Endothelial cell of umbilical vein (primary cell): ENCODE measurements around the gene C20orf202. TPM values are rescaled to one million over a fixed set of nuclear protein-coding genes. Genes with fewer than 3 reads are reported as not detected.

Source experiments
- BruUV-seq: library from RNA; stranded (reverse); fragments of 400-500 nt; replicated peaks from 2 replicates; lab custom pipeline; 2021; lab: Mats Ljungman, UMichigan
- CTCF ChIA-PET: fragments of 300-600, 350-600 bp; sonication (Branson Sonifier 250); formaldehyde crosslinking; loops from one replicate; lab custom pipeline; 2021; ENCODE audit warnings: antibody characterized with exemption, inconsistent platforms; lab: Charles Lee
- POLR2A ChIA-PET: fragments of 300-600, 350-600 bp; sonication (Branson Sonifier 250); formaldehyde crosslinking; loops from one replicate; lab custom pipeline; 2021; ENCODE audit warnings: antibody characterized with exemption, inconsistent platforms; lab: Charles Lee
- DNase-seq: peaks from one replicate; pipeline ENCODE4 v3.0.0-alpha.2; 2011; ENCODE audit warnings: low read depth, low spot score
- FAIRE-seq: peaks from 2 replicates; lab custom pipeline; 2011; peaks lifted over from hg19 to GRCh38; lab: Jason Lieb, UNC
- H2AFZ ChIP-seq: 2 replicates; pipeline ENCODE4 v1.6.0; 2012; ENCODE audit warnings: low read depth, low read length, control low read depth, inconsistent platforms
- H3K27ac ChIP-seq: 2 replicates; pipeline ENCODE4 v1.5.1; 2011; ENCODE audit warnings: low read depth, mild to moderate bottlenecking, control low read depth, low read length, moderate library complexity; ENCODE audit not compliant: insufficient read depth
- H3K27me3 ChIP-seq, 2 experiments: 2 replicates each; pipeline versions ENCODE4 v1.6.0 to v1.6.1; 2011; ENCODE audit warnings: low read length in 2 of 2, mixed read lengths in 1 of 2; ENCODE audit not compliant: control insufficient read depth in 2 of 2, insufficient read depth in 2 of 2
- H3K36me3 ChIP-seq, 2 experiments: 2 replicates in 1 of 2; 3 replicates in 1 of 2; pipeline ENCODE4 v1.5.1; 2011; ENCODE audit warnings: low read length in 2 of 2, mild to moderate bottlenecking in 1 of 2, moderate library complexity in 1 of 2; ENCODE audit not compliant: control insufficient read depth in 2 of 2, insufficient read depth in 2 of 2; ENCODE audit errors: extremely low read depth in 1 of 2
- H3K4me1 ChIP-seq: 3 replicates; pipeline ENCODE4 v1.5.1; 2011; ENCODE audit warnings: mild to moderate bottlenecking, low read length; ENCODE audit not compliant: control insufficient read depth, insufficient read depth; ENCODE audit errors: extremely low read depth
- H3K4me2 ChIP-seq: 2 replicates; pipeline ENCODE4 v1.6.1; 2011; ENCODE audit warnings: low read length, control low read depth, mixed read lengths; ENCODE audit not compliant: insufficient read depth
- H3K4me3 ChIP-seq, 3 experiments: fragments of 200-600 bp in 1 of 3; sonication (generic), shearing (Covaris generic) in 1 of 3; replicated peaks in 1 of 3; 2 replicates each; pipeline ENCODE4 v1.5.1; 2011 to 2016; ENCODE audit warnings: control low read depth in 3 of 3, low read length in 3 of 3, mild to moderate bottlenecking in 2 of 3, inconsistent platforms in 1 of 3, low read depth in 1 of 3, moderate library complexity in 1 of 3; ENCODE audit not compliant: insufficient read depth in 1 of 3
- H3K79me2 ChIP-seq: 2 replicates; pipeline ENCODE4 v1.6.0; 2012; ENCODE audit warnings: low read length, inconsistent platforms; ENCODE audit not compliant: control insufficient read depth, insufficient read depth
- H3K9ac ChIP-seq: replicated peaks from 2 replicates; pipeline ENCODE3; 2011; ENCODE audit warnings: low read length, control low read depth; ENCODE audit not compliant: insufficient read depth; ENCODE audit errors: extremely low read depth
- H3K9me1 ChIP-seq: replicated peaks from 3 replicates; pipeline ENCODE4 v1.6.0; 2011; ENCODE audit warnings: mild to moderate bottlenecking, low read length; ENCODE audit not compliant: control insufficient read depth, insufficient read depth; ENCODE audit errors: extremely low read depth
- H3K9me3 ChIP-seq: replicated peaks from 2 replicates; pipeline ENCODE4 v1.5.1; 2012; ENCODE audit warnings: low read length, inconsistent platforms; ENCODE audit not compliant: control insufficient read depth, insufficient read depth
- H4K20me1 ChIP-seq: replicated peaks from 2 replicates; pipeline ENCODE3; 2011; ENCODE audit warnings: mild to moderate bottlenecking, low read length; ENCODE audit not compliant: control insufficient read depth, insufficient read depth; ENCODE audit errors: extremely low read depth
- CTCF ChIP-seq, 2 donors: IDR thresholded peaks; 1 replicate in 1 of 2; 2 replicates in 1 of 2; pipeline ENCODE4 v1.5.1; 2011; ENCODE audit warnings: low read length in 2 of 2, mild to moderate bottlenecking in 2 of 2, moderate library complexity in 2 of 2, control low read depth in 1 of 2, inconsistent platforms in 1 of 2, low read depth in 1 of 2; ENCODE audit not compliant: insufficient read depth in 1 of 2; ENCODE audit errors: extremely low read depth in 1 of 2
- EZH2 ChIP-seq: IDR thresholded peaks from 2 replicates; pipeline ENCODE4 v1.6.1; 2012; ENCODE audit warnings: borderline replicate concordance, low read depth, mild to moderate bottlenecking, moderate library complexity, low read length, inconsistent platforms; ENCODE audit not compliant: severe bottlenecking
- FOS ChIP-seq: IDR thresholded peaks from 2 replicates; pipeline ENCODE4 v1.6.1; 2011; ENCODE audit warnings: mild to moderate bottlenecking, low read length, moderate library complexity, borderline replicate concordance; ENCODE audit not compliant: insufficient read depth
- GATA2 ChIP-seq: IDR thresholded peaks from 2 replicates; pipeline ENCODE4 v1.7.0; 2011; ENCODE audit warnings: low read depth, mild to moderate bottlenecking, moderate library complexity, mixed read lengths, low read length; ENCODE audit not compliant: insufficient read length, insufficient read depth
- JUN ChIP-seq: IDR thresholded peaks from 2 replicates; pipeline ENCODE4 v1.6.1; 2011; ENCODE audit warnings: borderline replicate concordance, low read depth; ENCODE audit not compliant: insufficient read length, insufficient read depth
- MAX ChIP-seq: IDR thresholded peaks from 2 replicates; pipeline ENCODE4 v1.6.1; 2011; ENCODE audit not compliant: insufficient read depth, insufficient read length
- MYC ChIP-seq: IDR thresholded peaks from one replicate; pipeline ENCODE4 v1.6.1; 2011; ENCODE audit warnings: mild to moderate bottlenecking, low read depth, low read length
- POLR2A ChIP-seq: IDR thresholded peaks from 2 replicates; pipeline ENCODE4 v1.6.1; 2012; ENCODE audit warnings: low read depth, mild to moderate bottlenecking, control low read depth, low read length
- POLR2AphosphoS5 ChIP-seq: IDR thresholded peaks from 2 replicates; pipeline ENCODE4 v1.6.1; 2012; ENCODE audit warnings: low read depth, mild to moderate bottlenecking, control low read depth, low read length, moderate library complexity; ENCODE audit not compliant: insufficient read depth
- dilution Hi-C: fragments of 300-500 bp; cut with MboI; formaldehyde crosslinking; loops from one replicate; pipeline ENCODE4 v1.15.0; 2019; ENCODE audit warnings: low sequenced_read_pairs; ENCODE audit not compliant: extremely low pct_ligation_motif_present
- intact Hi-C: fragments of 100-400 bp; cut with micrococcal nuclease; formaldehyde crosslinking; loops from one replicate; pipeline ENCODE4 v1.10.0; 2022
- polyA plus RNA-seq, 4 experiments: library from polyadenylated mRNA; depleted of rRNA in 3 of 4; stranded (reverse) in 3 of 4; unstranded in 1 of 4; fragments of >200 nt; gene quantifications; 2 replicates each; pipeline versions ENCODE4 v1.2.1 to v1.2.3, GENCODE V29; 2011 to 2012; ENCODE audit warnings: missing spikeins in 1 of 4
- total RNA-seq: library from RNA; stranded (reverse); gene quantifications from 2 replicates; pipeline ENCODE4 v1.2.3, GENCODE V29; 2021

Gene C20orf202
- total and polyA plus RNA-seq, 2 donors (not counting 3 experiments of a cell fraction or from before 2014, with no cell fraction given): not detected

GRCh38 chr20:1182106-1182505, 21.1 kb upstream of the C20orf202 start:
- Histone ChIP-seq H3K79me2 (no peaks in the 10 kb centered on the region), H3K9me3 (no peaks in the 10 kb centered on the region), H3K9ac (no peak overlapping the region), H3K4me3 (no peak overlapping the region), H3K27ac (no peak overlapping the region), H4K20me1 (no peaks in the 10 kb centered on the region), H3K4me1 (no peaks in the 10 kb centered on the region), H3K9me1 (no peaks in the 10 kb centered on the region), H3K27me3 (peaks cover 12 to 22% of the 10 kb centered on the region in 2 experiments), H3K4me2 (no peak overlapping the region), H3K36me3 (no peaks in the 10 kb centered on the region), H2AFZ (no peak overlapping the region)
- TF ChIP-seq JUN: no peak
- TF ChIP-seq FOS: no peak
- no peak for TF ChIP-seq MAX
- no peak for TF ChIP-seq CTCF (IDR thresholded peaks at IDR 0.05; ENCODE audit: extremely low read depth in 1 of 2, insufficient read depth in 1 of 2, low read depth in 1 of 2, low read length in 2 of 2)
- TF ChIP-seq MYC: no peak
- no peak for TF ChIP-seq POLR2A
- BruUV-seq: no TSS peak
- intact Hi-C loops (loop anchor here (10.0 kb wide), 1 partner anchor 227 kb away; no protein-coding TSS in a partner anchor), dilution Hi-C loops (no loop called here)
- DNase-seq (no peak), FAIRE-seq (no peak)
- CTCF ChIA-PET: no interaction called here
- POLR2A ChIA-PET: no interaction called here

- H2AFZ ChIP-seq: no peak overlapping the region
- no peaks in the 10 kb centered on the region for H3K9me1 ChIP-seq
- no peaks in the 10 kb centered on the region for H3K4me1 ChIP-seq
- no peaks in the 10 kb centered on the region for H3K36me3 ChIP-seq
- H4K20me1 ChIP-seq: no peaks in the 10 kb centered on the region
- intact Hi-C loops: loop anchor here (10.0 kb wide), 1 partner anchor 228 kb away; no protein-coding TSS in a partner anchor
- no peak for TF ChIP-seq MAX
- TF ChIP-seq FOS: no peak
- no peak for TF ChIP-seq EZH2
- no peak for TF ChIP-seq POLR2A
- no peak for TF ChIP-seq POLR2AphosphoS5
- TF ChIP-seq JUN: no peak
- no peak for TF ChIP-seq MYC
- no peak for TF ChIP-seq CTCF (IDR thresholded peaks at IDR 0.05; ENCODE audit: extremely low read depth in 1 of 2, insufficient read depth in 1 of 2, low read depth in 1 of 2, low read length in 2 of 2)
- TF ChIP-seq GATA2: no peak
- H3K4me2 ChIP-seq: no peak overlapping the region
- peaks cover 12 to 22% of the 10 kb centered on the region in 2 experiments for H3K27me3 ChIP-seq
- ChIA-PET CTCF (no interaction called here), POLR2A (no interaction called here)
- dilution Hi-C loops: no loop called here
- no peak overlapping the region for H3K4me3 ChIP-seq
- H3K79me2 ChIP-seq: no peaks in the 10 kb centered on the region
- DNase-seq (no peak), FAIRE-seq (no peak)
- no peak overlapping the region for H3K27ac ChIP-seq
- no peaks in the 10 kb centered on the region for H3K9me3 ChIP-seq
- no TSS peak for BruUV-seq
- H3K9ac ChIP-seq: no peak overlapping the region
Measured at GRCh38 chr20:1183153-1183552, 20.1 kb upstream of the C20orf202 start.
